Osteoblast (primary cell): ENCODE data around the gene WASF2. TPM values are rescaled to one million over a fixed set of nuclear protein-coding genes. Genes with fewer than 3 reads are reported as not detected.
A peak's percentile ranks its signal among the peaks of the same experiment; 100 is the strongest.

Source experiments
- DNase-seq: peaks from one replicate; pipeline ENCODE4 v3.0.0; 2011; ENCODE audit warnings: low spot score, mixed read lengths; ENCODE audit not compliant: insufficient read length; ENCODE audit errors: missing footprints
- H2AFZ ChIP-seq: 2 replicates; pipeline ENCODE4 v1.6.0; 2011; ENCODE audit warnings: mild to moderate bottlenecking, low read length
- H3K27ac ChIP-seq: 2 replicates; pipeline ENCODE4 v1.5.1; 2011; ENCODE audit warnings: mild to moderate bottlenecking, low read depth, low read length, moderate library complexity
- H3K27me3 ChIP-seq: 2 replicates; pipeline ENCODE4 v1.6.0; 2012; ENCODE audit warnings: mild to moderate bottlenecking, control low read depth, inconsistent platforms, low read length, moderate library complexity; ENCODE audit not compliant: insufficient read depth
- H3K36me3 ChIP-seq: 2 replicates; pipeline ENCODE4 v1.5.1; 2011; ENCODE audit warnings: mild to moderate bottlenecking, low read length, control low read depth, moderate library complexity; ENCODE audit not compliant: insufficient read depth
- H3K4me1 ChIP-seq: 2 replicates; pipeline ENCODE4 v1.5.1; 2011; ENCODE audit warnings: mild to moderate bottlenecking, low read length, control low read depth, moderate library complexity; ENCODE audit not compliant: insufficient read depth
- H3K4me2 ChIP-seq: 2 replicates; pipeline ENCODE4 v1.6.0; 2011; ENCODE audit warnings: mild to moderate bottlenecking, low read length; ENCODE audit not compliant: insufficient read depth
- H3K4me3 ChIP-seq: fragments of 200-600 bp; sonication (generic); 3 replicates; pipeline ENCODE4 v1.5.1; 2012; ENCODE audit warnings: mild to moderate bottlenecking, low read length, inconsistent platforms; ENCODE audit not compliant: insufficient read depth
- H3K79me2 ChIP-seq: 2 replicates; pipeline ENCODE4 v1.6.0; 2012; ENCODE audit warnings: mild to moderate bottlenecking, low read length, control low read depth, inconsistent platforms; ENCODE audit not compliant: insufficient read depth
- H3K9me3 ChIP-seq: 2 replicates; pipeline ENCODE4 v1.5.1; 2011; ENCODE audit warnings: low read depth, low read length, control low read depth
- H4K20me1 ChIP-seq: 2 replicates; pipeline ENCODE4 v1.6.0; 2012; ENCODE audit warnings: mild to moderate bottlenecking, low read length, control low read depth; ENCODE audit not compliant: insufficient read depth
- total RNA-seq: library from RNA; depleted of rRNA; stranded (reverse); fragments of >200 nt; gene quantifications from 2 replicates; pipeline ENCODE4 v1.2.3, GENCODE V29; 2012
- TF ChIP-seq, protein P1 (sequence below): IDR thresholded peaks from 2 replicates; pipeline ENCODE4 v1.5.1; 2011; ENCODE audit warnings: mild to moderate bottlenecking, low read depth, low read length, moderate library complexity; ENCODE audit errors: extremely low read depth

Gene WASF2
- total RNA-seq, 1 donor = 24.6 TPM

DNA sequence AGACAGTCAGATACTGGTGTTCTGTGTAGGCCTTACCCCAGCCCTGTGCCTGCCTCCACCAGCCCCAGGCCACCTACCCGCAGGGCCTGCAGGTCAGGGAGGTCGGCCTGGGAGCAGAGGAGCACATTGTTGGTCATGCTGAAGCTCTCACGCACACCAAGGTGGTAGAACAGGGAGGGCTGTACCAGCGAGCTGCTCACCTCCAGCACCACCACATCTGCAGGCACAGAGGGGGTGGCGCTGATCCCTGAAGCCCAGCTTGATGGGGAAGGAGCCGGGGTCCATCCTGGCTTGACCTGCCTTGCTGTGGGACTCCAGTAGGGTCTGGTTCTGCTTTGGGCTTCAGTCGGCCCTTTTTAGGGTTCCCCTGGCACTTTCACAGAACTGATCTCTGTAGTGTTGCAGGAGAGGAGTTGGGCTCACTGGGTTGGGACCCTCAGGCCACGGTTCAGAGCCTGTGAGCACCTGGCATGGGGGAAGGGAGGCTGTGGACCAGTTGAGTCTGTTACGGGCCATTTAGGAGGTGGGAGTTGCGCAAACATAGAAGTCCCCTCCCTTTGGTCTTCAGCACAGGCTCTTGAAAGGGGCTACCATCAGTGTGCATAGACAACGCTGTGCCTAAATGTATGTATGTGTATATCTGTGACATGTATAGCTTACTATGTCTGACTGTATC lies 125.1 kb downstream of the WASF2 start:
- peaks cover 33% of the 10 kb centered on the region for H3K36me3 ChIP-seq
- no peaks in the 10 kb centered on the region for H3K27me3 ChIP-seq
- peaks cover 12% of the 10 kb centered on the region for H3K79me2 ChIP-seq
- peak overlapping the region; percentile 99 for H3K4me2 ChIP-seq
- peak overlapping the region; percentile 94 for H2AFZ ChIP-seq
- H4K20me1 ChIP-seq = no peaks in the 10 kb centered on the region
- peak overlapping the region; percentile 39 for H3K27ac ChIP-seq
- no peak for DNase-seq
- no peaks in the 10 kb centered on the region for H3K9me3 ChIP-seq
- peak overlapping the region; percentile 85 for H3K4me3 ChIP-seq
- peaks cover 11% of the 10 kb centered on the region for H3K4me1 ChIP-seq
- TF ChIP-seq, protein P1, sequence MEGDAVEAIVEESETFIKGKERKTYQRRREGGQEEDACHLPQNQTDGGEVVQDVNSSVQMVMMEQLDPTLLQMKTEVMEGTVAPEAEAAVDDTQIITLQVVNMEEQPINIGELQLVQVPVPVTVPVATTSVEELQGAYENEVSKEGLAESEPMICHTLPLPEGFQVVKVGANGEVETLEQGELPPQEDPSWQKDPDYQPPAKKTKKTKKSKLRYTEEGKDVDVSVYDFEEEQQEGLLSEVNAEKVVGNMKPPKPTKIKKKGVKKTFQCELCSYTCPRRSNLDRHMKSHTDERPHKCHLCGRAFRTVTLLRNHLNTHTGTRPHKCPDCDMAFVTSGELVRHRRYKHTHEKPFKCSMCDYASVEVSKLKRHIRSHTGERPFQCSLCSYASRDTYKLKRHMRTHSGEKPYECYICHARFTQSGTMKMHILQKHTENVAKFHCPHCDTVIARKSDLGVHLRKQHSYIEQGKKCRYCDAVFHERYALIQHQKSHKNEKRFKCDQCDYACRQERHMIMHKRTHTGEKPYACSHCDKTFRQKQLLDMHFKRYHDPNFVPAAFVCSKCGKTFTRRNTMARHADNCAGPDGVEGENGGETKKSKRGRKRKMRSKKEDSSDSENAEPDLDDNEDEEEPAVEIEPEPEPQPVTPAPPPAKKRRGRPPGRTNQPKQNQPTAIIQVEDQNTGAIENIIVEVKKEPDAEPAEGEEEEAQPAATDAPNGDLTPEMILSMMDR = no peak

DNA sequence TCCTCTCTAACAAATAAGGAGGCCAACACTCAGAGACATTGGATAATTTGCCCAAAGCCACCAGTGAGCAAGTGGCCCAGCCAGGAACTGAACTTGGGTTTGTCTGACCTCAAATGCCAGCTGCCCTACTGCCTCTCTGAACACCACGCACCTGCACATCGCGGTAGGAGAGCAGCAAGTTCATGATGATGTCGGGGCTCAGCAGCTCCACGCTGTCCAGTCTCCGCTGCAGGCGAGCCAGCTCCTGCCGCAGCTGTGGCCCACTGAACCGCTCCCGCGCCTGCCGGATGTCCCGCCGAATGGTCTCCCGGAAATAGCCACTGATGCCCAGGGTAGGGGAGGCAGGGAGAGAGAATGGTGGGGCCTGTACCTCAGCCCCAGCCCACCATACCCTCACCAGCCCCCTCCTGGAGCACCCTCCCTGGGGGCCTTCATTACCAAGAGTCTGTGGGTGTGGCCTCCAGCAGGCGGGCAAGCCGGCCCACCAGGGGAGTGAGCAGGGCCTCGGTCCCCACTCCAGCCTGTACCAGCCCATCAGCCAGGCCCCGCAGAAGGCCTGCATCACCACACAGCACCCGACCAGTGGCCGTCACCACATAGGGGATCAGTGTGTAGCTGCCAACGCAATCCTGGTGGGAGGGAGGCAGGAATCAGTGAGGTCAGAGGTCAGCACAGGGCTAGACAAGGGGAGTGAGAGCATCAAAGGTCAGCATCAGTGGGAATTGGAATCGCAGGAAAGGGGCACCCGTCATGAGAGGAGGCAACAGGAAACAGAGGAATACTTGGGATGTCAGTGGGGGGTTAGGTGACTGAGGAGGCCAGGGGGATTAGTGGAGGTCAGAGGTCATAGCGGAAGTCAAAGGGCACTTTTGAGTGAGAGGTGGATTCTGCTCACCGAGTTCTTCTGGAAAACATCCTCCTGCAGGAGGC lies 125.9 kb downstream of the WASF2 start:
- Histone ChIP-seq H3K4me2 (no peak overlapping the region), H3K9me3 (no peaks in the 10 kb centered on the region), H3K36me3 (peaks cover 41% of the 10 kb centered on the region), H3K79me2 (peaks cover 12% of the 10 kb centered on the region), H3K4me3 (no peak overlapping the region), H3K27ac (no peak overlapping the region), H2AFZ (no peak overlapping the region), H3K4me1 (peaks cover 11% of the 10 kb centered on the region), H4K20me1 (no peaks in the 10 kb centered on the region), H3K27me3 (no peaks in the 10 kb centered on the region)
- DNase-seq = no peak
- TF ChIP-seq, protein P1 = no peak

DNA sequence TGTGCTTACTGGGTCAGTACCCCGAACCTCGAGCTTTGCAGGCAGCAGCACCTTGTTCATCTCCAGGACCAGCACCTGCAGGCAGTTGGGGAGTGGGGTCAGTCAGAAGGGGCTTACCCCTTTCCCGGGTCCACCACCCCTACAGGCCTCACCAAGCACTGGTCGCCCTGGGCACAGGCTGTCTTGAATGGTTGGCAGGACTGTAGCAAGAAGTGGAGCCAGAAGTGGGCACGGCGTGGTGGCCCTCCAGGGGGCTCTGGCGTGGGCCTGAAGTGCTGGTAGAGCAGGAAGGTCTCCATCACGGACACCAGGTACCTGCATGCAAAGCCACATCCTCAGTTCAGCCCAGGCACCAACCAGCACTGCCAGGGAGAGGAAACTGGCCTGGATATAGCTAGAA lies 128.4 kb downstream of the WASF2 start:
- Histone ChIP-seq H4K20me1 (no peaks in the 10 kb centered on the region), H3K79me2 (peaks cover 12% of the 10 kb centered on the region), H3K4me2 (no peak overlapping the region), H3K36me3 (peaks cover 47% of the 10 kb centered on the region), H2AFZ (no peak overlapping the region), H3K27me3 (no peaks in the 10 kb centered on the region), H3K4me3 (no peak overlapping the region), H3K4me1 (peaks cover 6% of the 10 kb centered on the region), H3K9me3 (no peaks in the 10 kb centered on the region), H3K27ac (no peak overlapping the region)
- no peak for DNase-seq
- TF ChIP-seq, protein P1 = no peak

DNA sequence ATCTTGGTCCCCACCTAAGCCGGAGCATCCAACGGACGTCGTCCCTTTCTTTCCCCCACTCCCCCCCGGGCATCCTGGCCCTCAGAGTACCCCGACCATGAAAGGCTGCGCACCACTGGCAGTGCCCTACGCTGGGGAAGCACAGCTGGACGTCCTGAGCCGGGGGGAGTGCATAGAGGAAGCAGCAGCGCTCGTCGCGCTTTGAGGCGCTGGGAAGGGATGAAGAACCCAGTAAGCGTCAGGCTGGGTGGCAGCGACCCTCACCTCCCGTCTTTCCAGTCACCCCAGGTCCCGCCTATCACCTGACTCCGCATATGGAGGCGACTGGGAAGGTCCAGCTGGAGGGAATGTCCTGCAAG lies 128.9 kb downstream of the WASF2 start:
- H4K20me1 ChIP-seq = no peaks in the 10 kb centered on the region
- no peaks in the 10 kb centered on the region for H3K9me3 ChIP-seq
- H3K27ac ChIP-seq = no peak overlapping the region
- H3K4me2 ChIP-seq = no peak overlapping the region
- no peaks in the 10 kb centered on the region for H3K27me3 ChIP-seq
- H3K4me3 ChIP-seq = no peak overlapping the region
- peaks cover 12% of the 10 kb centered on the region for H3K79me2 ChIP-seq
- H2AFZ ChIP-seq = no peak overlapping the region
- TF ChIP-seq, protein P1 = no peak
- no peak for DNase-seq
- H3K36me3 ChIP-seq = peaks cover 52% of the 10 kb centered on the region
- H3K4me1 ChIP-seq = peaks cover 6% of the 10 kb centered on the region
